GM06990 (cell line): Measurements from ENCODE around the gene PLXDC2.

Experiments
- DNase-seq: peaks from one replicate; pipeline ENCODE4 v3.0.0-alpha.2; 2011; ENCODE audit not compliant: insufficient read length; ENCODE audit errors: extremely low read depth
- H3K27me3 ChIP-seq: replicated peaks from 2 replicates; pipeline ENCODE4 v1.6.0; 2011; ENCODE audit warnings: low read length; ENCODE audit not compliant: control insufficient read depth, insufficient read depth
- H3K36me3 ChIP-seq: 2 replicates; pipeline ENCODE4 v1.5.1; 2011; ENCODE audit warnings: low read length; ENCODE audit not compliant: control insufficient read depth, insufficient read depth
- H3K4me3 ChIP-seq: replicated peaks from 2 replicates; pipeline ENCODE4 v1.5.1; 2011; ENCODE audit warnings: low read depth, mild to moderate bottlenecking, control low read depth, low read length
- TF ChIP-seq, protein P1 (sequence below): IDR thresholded peaks from 2 replicates; pipeline ENCODE4 v1.5.1; 2011; ENCODE audit warnings: low read length, control low read depth, mild to moderate bottlenecking, inconsistent platforms; ENCODE audit not compliant: insufficient read depth, poor library complexity, severe bottlenecking

PLXDC2 gene

DNA sequence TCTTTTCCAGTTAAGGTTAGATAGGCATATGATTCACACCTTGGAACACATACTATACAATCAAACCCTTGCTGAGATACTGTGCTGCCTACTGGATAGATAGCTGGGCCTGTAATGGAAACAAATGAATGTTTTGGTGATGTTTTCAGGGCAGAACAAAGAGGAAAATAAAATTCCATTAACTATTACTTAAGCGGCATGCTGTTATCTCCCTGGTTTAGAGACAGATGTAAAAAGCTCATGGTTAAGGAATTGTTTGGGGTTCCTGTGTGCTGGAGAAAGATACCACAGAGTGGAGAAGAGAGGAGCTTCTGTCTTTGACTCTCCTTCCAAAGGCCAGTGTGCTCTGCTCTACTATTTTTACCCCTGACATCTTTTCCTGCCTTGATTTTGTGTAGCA, 341.1 kb downstream of the PLXDC2 start:
- H3K4me3 ChIP-seq: no peak overlapping the region
- DNase-seq: no peak
- no peaks in the 10 kb centered on the region for H3K27me3 ChIP-seq
- TF ChIP-seq, protein P1, sequence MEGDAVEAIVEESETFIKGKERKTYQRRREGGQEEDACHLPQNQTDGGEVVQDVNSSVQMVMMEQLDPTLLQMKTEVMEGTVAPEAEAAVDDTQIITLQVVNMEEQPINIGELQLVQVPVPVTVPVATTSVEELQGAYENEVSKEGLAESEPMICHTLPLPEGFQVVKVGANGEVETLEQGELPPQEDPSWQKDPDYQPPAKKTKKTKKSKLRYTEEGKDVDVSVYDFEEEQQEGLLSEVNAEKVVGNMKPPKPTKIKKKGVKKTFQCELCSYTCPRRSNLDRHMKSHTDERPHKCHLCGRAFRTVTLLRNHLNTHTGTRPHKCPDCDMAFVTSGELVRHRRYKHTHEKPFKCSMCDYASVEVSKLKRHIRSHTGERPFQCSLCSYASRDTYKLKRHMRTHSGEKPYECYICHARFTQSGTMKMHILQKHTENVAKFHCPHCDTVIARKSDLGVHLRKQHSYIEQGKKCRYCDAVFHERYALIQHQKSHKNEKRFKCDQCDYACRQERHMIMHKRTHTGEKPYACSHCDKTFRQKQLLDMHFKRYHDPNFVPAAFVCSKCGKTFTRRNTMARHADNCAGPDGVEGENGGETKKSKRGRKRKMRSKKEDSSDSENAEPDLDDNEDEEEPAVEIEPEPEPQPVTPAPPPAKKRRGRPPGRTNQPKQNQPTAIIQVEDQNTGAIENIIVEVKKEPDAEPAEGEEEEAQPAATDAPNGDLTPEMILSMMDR: no peak
- no peaks in the 10 kb centered on the region for H3K36me3 ChIP-seq

DNA sequence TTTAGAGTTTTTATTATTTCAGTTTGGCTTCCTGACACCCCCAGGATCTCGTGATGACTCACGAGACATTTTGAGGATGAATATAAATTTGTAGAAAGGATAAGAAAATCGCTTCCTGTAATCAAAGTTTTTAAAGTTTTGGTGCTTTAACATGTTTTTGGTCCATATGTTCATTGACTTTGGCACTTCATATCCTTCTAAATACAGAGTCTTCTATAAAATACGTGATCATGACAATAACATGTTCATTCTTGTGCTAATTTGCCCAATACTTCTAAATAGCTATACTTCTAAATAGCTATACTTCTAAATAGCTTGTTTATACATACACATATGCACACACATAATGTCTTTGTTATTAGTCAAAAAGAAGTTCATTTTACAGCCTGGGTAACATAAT, 341.9 kb downstream of the PLXDC2 start:
- no peak for DNase-seq
- TF ChIP-seq, protein P1: no peak
- H3K27me3 ChIP-seq: no peaks in the 10 kb centered on the region
- H3K4me3 ChIP-seq: no peak overlapping the region
- H3K36me3 ChIP-seq: no peaks in the 10 kb centered on the region

DNA sequence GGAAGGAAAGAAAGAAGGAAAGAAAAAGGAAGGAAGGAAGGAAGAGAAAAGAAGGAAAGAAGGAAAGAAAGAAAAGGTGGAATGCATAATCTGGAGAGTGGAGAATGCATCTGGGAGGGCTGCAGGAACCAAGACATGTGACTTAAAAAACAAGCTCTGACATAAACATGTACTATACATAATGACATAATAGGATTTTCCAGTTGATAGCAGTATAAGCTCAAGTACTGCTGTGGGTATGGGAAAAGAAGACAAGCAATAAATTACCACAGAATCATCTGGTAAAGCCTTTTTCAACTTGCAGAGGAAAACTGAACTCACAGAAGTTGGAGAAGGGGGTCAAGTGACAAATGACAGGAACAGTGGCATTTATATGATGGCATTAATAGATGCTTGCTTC, 345.9 kb downstream of the PLXDC2 start:
- DNase-seq: no peak
- Histone ChIP-seq H3K4me3 (no peak overlapping the region), H3K27me3 (no peaks in the 10 kb centered on the region), H3K36me3 (no peaks in the 10 kb centered on the region)
- TF ChIP-seq, protein P1: no peak

DNA sequence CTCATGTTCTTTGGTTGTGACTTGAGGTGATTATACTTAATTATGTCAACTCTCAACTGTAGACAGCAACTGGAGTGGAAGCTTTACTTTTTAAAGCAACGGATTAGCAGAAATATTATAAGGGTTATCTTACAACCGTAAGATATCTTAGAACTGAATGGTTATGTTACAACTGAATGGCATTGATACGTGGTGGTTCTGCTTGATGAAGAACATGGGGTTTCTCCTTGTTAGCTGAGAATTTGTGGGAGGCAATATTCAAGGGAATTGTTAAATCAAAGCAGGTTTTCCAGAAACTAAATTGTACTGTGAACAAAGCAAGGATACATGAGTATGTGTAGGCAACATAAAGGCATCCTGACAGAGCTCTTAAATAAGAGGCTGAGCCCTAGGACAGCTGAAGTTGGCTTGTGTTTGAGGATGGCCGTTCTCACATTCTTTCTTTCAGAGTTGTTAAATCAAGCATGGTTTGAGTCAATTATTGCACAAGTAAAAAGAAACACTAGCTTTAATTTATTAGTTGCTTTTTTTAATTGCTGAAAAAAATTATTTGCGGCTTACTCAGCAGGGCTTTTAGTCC, 350.0 kb downstream of the PLXDC2 start:
- Histone ChIP-seq H3K36me3 (no peaks in the 10 kb centered on the region), H3K27me3 (no peaks in the 10 kb centered on the region), H3K4me3 (no peak overlapping the region)
- TF ChIP-seq, protein P1: no peak
- DNase-seq: no peak

DNA sequence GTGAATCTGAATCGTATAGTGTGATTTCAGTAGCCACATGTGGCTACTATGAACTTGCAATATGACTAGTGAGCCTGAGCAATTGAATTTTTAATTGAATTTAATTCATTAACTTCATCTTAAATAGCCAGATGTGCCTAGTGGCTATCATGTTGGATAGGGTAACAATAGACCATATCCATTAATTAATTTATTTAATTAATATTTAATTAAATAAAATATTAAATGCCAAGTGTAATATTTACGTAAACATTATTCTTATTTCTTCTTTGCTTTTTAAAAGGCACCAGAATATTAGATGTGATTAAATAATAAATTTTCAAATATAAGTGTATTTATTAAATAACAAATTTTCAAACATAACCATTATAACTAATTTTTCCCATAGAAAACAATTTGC, 354.4 kb downstream of the PLXDC2 start:
- Histone ChIP-seq H3K27me3 (no peaks in the 10 kb centered on the region), H3K4me3 (no peak overlapping the region), H3K36me3 (no peaks in the 10 kb centered on the region)
- TF ChIP-seq, protein P1: no peak
- no peak for DNase-seq

DNA sequence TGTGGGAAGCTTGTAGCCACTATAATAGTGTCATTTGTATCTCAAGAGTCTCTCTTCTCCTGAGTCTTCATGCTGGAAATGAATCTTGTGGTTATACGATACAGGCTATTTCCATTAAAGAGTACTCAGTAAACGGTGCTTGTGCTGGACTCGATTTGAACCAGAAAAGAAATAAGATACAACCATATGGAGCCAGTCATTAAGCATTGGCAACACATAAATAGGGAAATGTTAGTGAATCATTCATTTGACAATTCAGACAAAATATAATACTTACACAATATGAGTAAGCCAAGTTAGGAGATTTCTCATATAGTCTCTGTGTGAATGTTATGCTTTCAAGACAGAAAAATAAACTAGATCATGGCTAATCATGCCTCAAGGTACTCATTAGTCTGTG, 356.8 kb downstream of the PLXDC2 start:
- no peak for DNase-seq
- TF ChIP-seq, protein P1: no peak
- H3K36me3 ChIP-seq: no peaks in the 10 kb centered on the region
- H3K27me3 ChIP-seq: no peaks in the 10 kb centered on the region
- H3K4me3 ChIP-seq: no peak overlapping the region
